K562 (cell line): ENCODE results near the gene PSMA2. TPM values are rescaled to one million over a fixed set of nuclear protein-coding genes. Genes with fewer than 3 reads are reported as not detected.

Experiments
- ARNT ChIP-seq, 2 experiments: fragments of 450-650 bp; IDR thresholded peaks; 2 replicates each; pipeline ENCODE4 v1.6.1; 2016; ENCODE audit warnings: mild to moderate bottlenecking in 1 of 2
- BDP1 ChIP-seq: IDR thresholded peaks from 3 replicates; pipeline ENCODE4 v1.6.1; 2011; ENCODE audit not compliant: insufficient read length, insufficient read depth
- BHLHE40 ChIP-seq: IDR thresholded peaks from 2 replicates; pipeline ENCODE4 v1.6.1; 2011; ENCODE audit warnings: low read length, improper control_type of control experiment
- EP400 ChIP-seq: fragments of 450-650 bp; IDR thresholded peaks from 2 replicates; pipeline ENCODE4 v1.6.1; 2017; ENCODE audit warnings: antibody characterized with exemption, mild to moderate bottlenecking, moderate library complexity
- NCOA4 ChIP-seq: fragments of 450-650 bp; IDR thresholded peaks from 2 replicates; pipeline ENCODE4 v1.6.1; 2018; ENCODE audit warnings: mild to moderate bottlenecking; ENCODE audit not compliant: partially characterized antibody
- NFIX ChIP-seq: fragments of 250-450 bp; sonication (Bioruptor Pico); IDR thresholded peaks from 2 replicates; pipeline ENCODE4 v1.4.0; 2020; ENCODE audit warnings: low read depth, mild to moderate bottlenecking, moderate library complexity
- NKRF ChIP-seq: fragments of 450-650 bp; IDR thresholded peaks from 2 replicates; pipeline ENCODE4 v1.6.1; 2016; ENCODE audit warnings: borderline replicate concordance
- PHTF2 ChIP-seq: fragments of 250-450 bp; sonication (Bioruptor Pico); IDR thresholded peaks from 2 replicates; pipeline ENCODE4 v1.5.0; 2021; ENCODE audit warnings: mild to moderate bottlenecking
- PML ChIP-seq: IDR thresholded peaks from 2 replicates; pipeline ENCODE4 v1.6.1; 2012; ENCODE audit warnings: low read length, inconsistent platforms
- PTBP1 ChIP-seq: fragments of 200-400 bp; formaldehyde crosslinking; IDR thresholded peaks from 2 replicates; pipeline ENCODE4 v1.6.1; 2017; ENCODE audit warnings: low read depth, low read length
- SMARCA5 ChIP-seq: fragments of 450-650 bp; IDR thresholded peaks from 2 replicates; pipeline ENCODE4 v1.6.1; 2016
- TCF7L2 ChIP-seq: fragments of 150-350 bp; IDR thresholded peaks from 2 replicates; pipeline ENCODE4 v1.6.1; 2016; ENCODE audit warnings: low read depth, mild to moderate bottlenecking, low read length, moderate library complexity
- TEAD1 ChIP-seq, 2 experiments: fragments of 450-650 bp in 1 of 2; sonication (generic) in 1 of 2; formaldehyde crosslinking; IDR thresholded peaks; 2 replicates each; pipeline versions ENCODE4 v1.4.0 to v1.8.0; 2020 to 2022; ENCODE audit warnings: mild to moderate bottlenecking in 2 of 2, missing genetic modification reagents in 1 of 2
- ZC3H11A ChIP-seq: IDR thresholded peaks from 2 replicates; pipeline ENCODE4 v1.6.1; 2012; ENCODE audit warnings: low read depth, low read length, improper control_type of control experiment
- ZNF124 ChIP-seq: sonication (generic); formaldehyde crosslinking; IDR thresholded peaks from 2 replicates; pipeline ENCODE4 v1.8.1; 2022; ENCODE audit warnings: missing genetic modification reagents
- polyA plus RNA-seq, 8 experiments: library from polyadenylated mRNA; depleted of rRNA in 4 of 8; stranded (reverse) in 5 of 8; unstranded in 3 of 8; fragments of >200 nt; fragmentation: Nextera tagmentation in 2 of 8; fragmentation: Illumina TruSeq in 1 of 8; extraction: Ambion mirVana in 2 of 8; extraction: Trizol in 1 of 8; gene quantifications; 2 replicates each; pipeline versions ENCODE4 v1.2.1 to v1.2.3, GENCODE V29; 2011 to 2014; ENCODE audit warnings: inconsistent platforms in 1 of 8, missing spikeins in 1 of 8
- total RNA-seq, 7 experiments: library from RNA; depleted of rRNA in 6 of 7; stranded (reverse); fragments of >200 nt in 6 of 7; fragmentation: Illumina TruSeq in 2 of 7; extraction: Trizol in 2 of 7; gene quantifications; 2 replicates each; pipeline versions ENCODE4 v1.2.1 to v1.2.3, GENCODE V29; 2011 to 2021; ENCODE audit warnings: low replicate concordance in 1 of 7
- TF ChIP-seq, protein P1 (sequence below): sonication (generic); formaldehyde crosslinking; IDR thresholded peaks from 2 replicates; pipeline ENCODE4 v1.8.1; 2023; ENCODE audit warnings: missing genetic modification reagents, mild to moderate bottlenecking, borderline replicate concordance
- TF ChIP-seq, protein P2 (sequence below): fragments of 250-450 bp; sonication (Bioruptor Pico); IDR thresholded peaks from 2 replicates; pipeline ENCODE4 v1.5.0; 2021; ENCODE audit warnings: mild to moderate bottlenecking, borderline replicate concordance
- TF ChIP-seq, protein P3 (sequence below): fragments of 450-650 bp; formaldehyde crosslinking; IDR thresholded peaks from 2 replicates; pipeline ENCODE4 v1.4.0; 2020; ENCODE audit warnings: mild to moderate bottlenecking, moderate library complexity

PSMA2 gene
- total and polyA plus RNA-seq, 9 of the 15 experiments (the other 6 are each of a cell fraction or from before 2014, with no cell fraction given): 91.7 to 1,070 (median 213) TPM

DNA sequence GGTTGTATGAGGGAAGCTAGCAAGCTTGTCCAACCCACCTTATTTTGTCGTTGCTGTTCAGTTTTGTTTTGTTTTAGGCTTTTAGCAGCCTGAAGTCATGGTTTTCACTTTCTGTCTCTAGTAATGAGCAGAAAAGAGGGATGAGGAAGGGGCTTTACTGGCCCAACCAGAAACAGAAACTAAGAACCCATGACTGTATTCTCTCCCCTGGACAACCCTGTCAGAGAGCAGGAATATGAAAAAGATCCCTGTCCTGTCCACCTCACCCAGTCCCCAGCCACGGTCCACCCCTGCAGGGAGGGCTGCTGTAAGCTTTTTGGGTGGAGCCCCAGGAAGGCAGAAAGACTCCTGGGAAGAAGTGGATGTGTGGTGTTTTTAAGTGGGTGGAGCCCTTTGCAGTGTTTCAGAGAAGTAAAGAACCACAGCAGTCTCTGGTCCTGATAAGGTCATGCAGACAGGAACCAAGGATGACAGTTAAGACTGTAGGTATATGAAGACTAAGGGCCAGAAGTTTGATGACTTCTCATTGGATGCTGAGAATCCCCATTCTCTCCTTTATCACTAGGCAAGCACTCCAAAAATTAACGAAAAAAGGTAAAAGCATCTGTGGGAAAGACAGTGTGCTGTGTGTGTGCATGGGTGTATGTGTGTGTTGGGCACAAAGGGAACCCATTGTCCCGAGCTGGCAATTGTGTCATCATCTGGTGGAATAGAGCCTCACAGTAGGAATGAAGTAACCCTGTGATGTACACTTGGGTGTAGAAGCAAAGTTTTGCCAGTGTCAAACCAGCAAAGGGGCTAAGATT is 14.1 kb upstream of the PSMA2 start (continued):
- TF ChIP-seq, protein P1, sequence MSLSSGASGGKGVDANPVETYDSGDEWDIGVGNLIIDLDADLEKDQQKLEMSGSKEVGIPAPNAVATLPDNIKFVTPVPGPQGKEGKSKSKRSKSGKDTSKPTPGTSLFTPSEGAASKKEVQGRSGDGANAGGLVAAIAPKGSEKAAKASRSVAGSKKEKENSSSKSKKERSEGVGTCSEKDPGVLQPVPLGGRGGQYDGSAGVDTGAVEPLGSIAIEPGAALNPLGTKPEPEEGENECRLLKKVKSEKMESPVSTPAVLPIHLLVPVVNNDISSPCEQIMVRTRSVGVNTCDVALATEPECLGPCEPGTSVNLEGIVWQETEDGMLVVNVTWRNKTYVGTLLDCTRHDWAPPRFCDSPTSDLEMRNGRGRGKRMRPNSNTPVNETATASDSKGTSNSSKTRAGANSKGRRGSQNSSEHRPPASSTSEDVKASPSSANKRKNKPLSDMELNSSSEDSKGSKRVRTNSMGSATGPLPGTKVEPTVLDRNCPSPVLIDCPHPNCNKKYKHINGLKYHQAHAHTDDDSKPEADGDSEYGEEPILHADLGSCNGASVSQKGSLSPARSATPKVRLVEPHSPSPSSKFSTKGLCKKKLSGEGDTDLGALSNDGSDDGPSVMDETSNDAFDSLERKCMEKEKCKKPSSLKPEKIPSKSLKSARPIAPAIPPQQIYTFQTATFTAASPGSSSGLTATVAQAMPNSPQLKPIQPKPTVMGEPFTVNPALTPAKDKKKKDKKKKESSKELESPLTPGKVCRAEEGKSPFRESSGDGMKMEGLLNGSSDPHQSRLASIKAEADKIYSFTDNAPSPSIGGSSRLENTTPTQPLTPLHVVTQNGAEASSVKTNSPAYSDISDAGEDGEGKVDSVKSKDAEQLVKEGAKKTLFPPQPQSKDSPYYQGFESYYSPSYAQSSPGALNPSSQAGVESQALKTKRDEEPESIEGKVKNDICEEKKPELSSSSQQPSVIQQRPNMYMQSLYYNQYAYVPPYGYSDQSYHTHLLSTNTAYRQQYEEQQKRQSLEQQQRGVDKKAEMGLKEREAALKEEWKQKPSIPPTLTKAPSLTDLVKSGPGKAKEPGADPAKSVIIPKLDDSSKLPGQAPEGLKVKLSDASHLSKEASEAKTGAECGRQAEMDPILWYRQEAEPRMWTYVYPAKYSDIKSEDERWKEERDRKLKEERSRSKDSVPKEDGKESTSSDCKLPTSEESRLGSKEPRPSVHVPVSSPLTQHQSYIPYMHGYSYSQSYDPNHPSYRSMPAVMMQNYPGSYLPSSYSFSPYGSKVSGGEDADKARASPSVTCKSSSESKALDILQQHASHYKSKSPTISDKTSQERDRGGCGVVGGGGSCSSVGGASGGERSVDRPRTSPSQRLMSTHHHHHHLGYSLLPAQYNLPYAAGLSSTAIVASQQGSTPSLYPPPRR (CRISPR knock-in tag): no peak
- TF ChIP-seq, protein P2, sequence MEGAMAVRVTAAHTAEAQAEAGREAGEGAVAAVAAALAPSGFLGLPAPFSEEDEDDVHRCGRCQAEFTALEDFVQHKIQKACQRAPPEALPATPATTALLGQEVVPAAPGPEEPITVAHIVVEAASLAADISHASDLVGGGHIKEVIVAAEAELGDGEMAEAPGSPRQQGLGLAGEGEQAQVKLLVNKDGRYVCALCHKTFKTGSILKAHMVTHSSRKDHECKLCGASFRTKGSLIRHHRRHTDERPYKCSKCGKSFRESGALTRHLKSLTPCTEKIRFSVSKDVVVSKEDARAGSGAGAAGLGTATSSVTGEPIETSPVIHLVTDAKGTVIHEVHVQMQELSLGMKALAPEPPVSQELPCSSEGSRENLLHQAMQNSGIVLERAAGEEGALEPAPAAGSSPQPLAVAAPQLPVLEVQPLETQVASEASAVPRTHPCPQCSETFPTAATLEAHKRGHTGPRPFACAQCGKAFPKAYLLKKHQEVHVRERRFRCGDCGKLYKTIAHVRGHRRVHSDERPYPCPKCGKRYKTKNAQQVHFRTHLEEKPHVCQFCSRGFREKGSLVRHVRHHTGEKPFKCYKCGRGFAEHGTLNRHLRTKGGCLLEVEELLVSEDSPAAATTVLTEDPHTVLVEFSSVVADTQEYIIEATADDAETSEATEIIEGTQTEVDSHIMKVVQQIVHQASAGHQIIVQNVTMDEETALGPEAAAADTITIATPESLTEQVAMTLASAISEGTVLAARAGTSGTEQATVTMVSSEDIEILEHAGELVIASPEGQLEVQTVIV (CRISPR knock-in tag): no peak
- TF ChIP-seq NCOA4 (no peak), SMARCA5 (peak; percentile 46; the same call in 1 of the 2 replicates), BHLHE40 (no peak), EP400 (peak; percentile 54), ZNF124 (CRISPR knock-in tag) (no peak), PTBP1 (no peak), PHTF2 (CRISPR knock-in tag) (no peak), NKRF (no peak), TCF7L2 (no peak), NFIX (CRISPR knock-in tag) (no peak), ARNT (IDR thresholded peaks at IDR 0.05) (peak in 1 of 2 experiments; percentile 42; a peak in 1 of 4 replicates), ZC3H11A (no peak), TEAD1 (CRISPR knock-in tag; IDR thresholded peaks at IDR 0.05) (no peak), PML (no peak), BDP1 (no peak)
- TF ChIP-seq, protein P3, sequence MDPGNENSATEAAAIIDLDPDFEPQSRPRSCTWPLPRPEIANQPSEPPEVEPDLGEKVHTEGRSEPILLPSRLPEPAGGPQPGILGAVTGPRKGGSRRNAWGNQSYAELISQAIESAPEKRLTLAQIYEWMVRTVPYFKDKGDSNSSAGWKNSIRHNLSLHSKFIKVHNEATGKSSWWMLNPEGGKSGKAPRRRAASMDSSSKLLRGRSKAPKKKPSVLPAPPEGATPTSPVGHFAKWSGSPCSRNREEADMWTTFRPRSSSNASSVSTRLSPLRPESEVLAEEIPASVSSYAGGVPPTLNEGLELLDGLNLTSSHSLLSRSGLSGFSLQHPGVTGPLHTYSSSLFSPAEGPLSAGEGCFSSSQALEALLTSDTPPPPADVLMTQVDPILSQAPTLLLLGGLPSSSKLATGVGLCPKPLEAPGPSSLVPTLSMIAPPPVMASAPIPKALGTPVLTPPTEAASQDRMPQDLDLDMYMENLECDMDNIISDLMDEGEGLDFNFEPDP: no peak
